Activated T-helper 1 cell treated with anti-CD3 and anti-CD28 coated beads, Interleukin-2, amount 50 U/mL, for 16 hours (primary cell): ENCODE results near the gene DDX5.
"Not testable (repeated sequence)": the region's sequence is repeated elsewhere in the genome, so short reads cannot be mapped to it uniquely, and the experiment has no call there.

Source experiments
- DNase-seq, 2 donors: peaks; one replicate each; pipeline ENCODE4 v3.0.0-alpha.2; 2020; ENCODE audit warnings: low read depth in 1 of 2, low spot score in 1 of 2

DDX5 gene

DNA sequence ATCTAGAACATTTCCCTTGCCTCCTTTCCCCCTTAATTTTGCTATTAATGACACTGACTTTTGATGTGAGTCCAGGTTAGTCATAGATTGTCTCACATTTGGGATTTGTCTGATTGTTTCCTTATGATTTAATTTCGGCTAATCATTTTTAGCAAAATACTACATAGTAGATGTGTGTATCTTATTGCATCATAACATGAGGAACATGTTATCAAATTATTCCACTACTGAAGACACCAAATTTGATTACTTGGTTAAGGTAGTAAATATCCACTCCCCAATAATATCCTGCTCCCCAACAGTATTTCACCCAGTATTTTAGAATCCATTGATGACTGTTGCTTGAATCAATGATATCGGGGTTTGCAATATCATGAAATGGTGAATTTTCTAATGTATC lies 12.0 kb downstream of the DDX5 start:
- no peak for DNase-seq

DNA sequence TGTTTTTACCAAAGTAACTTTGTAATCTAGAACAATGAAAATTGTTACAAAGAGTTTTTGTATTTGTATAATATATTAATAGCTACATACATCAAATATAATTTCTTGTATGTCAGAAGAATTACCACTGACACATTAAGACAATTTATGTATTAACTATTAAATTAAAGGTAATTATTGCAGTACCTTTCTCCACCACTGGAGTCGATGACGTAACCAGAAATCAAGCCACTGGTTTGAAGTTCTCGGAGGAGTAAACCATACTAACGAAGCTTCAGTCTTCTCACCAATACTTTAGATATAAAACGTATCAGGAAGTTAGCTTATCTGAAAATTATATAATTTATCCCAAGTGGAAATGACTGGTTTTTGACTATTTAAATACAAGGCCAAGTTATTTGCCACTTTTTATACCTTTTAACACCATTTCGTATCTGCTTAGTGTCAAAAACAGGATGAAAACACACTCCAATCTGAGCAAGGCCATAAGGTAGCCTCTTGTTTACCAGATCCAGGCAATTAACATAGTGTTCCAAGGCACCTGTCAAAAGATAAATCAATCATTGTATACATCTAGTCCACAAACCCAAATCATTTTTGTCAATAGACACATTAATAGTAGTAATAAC lies 13.5 kb downstream of the DDX5 start:
- DNase-seq, result no peak

DNA sequence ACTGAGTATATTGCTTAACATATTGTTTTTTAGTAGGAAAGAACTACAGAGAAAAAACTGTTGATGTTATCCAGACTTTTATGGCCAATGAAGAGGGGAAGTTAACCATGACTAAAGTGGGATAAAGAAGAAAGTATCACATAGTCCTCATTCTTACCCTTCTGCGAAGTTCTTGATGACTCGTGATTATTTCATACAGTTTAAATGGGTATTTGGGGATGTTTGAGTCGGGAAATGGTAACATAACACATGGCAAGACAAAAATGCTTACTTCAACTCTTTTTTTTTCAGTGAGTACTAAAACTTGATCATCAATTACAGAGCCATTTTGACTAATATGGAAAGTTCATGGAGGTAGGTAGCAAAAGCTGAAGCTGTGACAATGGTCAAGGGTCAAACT lies 14.1 kb downstream of the DDX5 start:
- no peak for DNase-seq

DNA sequence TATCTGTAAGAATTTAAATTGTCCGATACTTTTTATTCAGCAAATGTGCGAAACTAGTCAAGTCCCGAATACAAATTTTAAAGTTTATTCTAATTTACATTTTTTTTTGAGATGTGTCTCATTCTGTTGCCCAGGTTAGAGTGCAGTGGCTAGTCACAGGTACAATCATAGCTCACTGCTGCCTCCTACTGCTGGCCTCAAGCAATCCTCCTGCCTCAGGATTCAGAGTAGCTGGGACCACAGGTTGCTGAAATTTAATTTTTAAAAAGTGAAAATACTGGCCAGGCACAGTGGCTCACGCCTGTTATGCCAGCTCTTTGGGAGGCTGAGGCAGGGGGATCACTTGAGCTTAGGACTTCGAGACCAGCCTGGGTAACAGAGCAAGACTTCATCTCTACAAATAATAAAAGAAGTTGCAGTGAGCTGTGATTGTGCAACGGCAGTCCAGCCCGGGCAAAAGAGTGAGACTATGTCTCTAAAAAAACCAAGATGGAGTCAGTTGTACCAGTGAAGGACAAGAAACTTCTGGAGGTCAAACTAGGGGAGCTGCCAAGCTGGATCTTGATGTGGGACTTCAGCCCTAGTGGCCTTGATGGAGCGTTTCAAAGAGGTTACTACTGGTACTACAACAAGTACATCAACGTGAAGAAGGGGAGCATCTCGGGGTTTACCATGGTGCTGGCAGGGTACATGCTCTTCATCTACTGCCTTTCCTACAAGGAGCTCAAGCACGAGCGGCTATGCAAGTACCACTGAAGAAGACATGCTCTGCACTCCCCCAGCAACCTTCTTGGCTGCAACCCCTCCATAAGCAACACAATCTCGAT lies 14.8 kb downstream of the DDX5 start:
- DNase-seq, result no peak

DNA sequence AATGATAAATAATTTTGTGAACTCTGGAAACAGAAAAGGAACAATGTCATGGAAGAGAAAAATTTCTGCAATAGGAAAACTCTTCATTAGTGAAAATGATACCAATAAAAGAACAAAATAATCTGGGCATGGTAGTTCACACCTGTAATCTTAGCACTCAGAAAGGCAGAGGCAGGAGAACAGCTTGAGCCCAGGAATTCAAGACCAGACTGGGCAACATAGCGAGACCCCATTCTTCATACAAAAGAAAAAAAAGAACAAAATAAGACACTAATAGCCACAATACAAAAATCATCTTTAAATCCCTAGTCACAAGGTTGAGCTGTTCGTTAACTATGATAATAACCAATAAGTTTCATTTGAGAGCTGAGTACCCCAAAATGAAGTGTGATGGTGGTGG lies 17.8 kb downstream of the DDX5 start:
- no peak for DNase-seq

DNA sequence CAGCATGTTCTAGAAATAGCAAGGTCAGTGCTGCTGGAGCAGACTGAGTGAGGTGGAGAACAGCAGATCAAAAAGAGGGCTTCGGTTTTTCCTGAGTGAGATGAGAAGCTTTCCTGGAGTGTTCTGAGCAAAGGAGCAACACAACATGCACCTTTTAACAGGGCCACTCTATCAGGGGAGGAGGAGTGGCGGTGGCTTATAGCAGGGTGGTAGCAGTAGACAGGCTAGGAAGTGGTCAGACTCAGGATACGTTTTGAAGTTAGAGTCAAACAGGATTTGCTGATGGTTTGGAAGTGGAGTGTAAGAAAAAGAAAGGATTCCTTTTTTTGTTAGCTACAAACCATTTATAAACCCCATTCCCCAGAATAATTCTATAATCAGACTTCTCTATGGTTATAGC lies 21.7 kb downstream of the DDX5 start:
- no peak for DNase-seq

DNA sequence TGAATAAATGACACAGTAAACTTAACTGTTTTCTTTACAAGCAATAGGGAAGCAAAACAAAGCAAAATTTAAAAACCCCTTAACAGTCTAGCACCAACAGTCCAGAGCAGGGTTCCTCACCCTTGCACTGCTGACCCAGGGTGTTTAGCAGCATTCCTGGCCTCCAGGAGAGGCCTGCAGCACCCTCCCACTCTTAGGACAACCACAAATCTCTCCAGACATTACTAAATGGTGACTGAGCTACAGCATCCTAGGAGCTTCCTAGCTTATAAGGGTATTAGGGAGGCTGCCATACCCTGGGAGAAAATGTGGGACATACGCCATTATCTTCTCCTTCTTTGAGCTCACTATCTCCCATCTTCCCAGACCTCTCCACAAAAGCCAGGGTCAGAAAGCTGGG lies 25.1 kb downstream of the DDX5 start:
- DNase-seq, result no peak

DNA sequence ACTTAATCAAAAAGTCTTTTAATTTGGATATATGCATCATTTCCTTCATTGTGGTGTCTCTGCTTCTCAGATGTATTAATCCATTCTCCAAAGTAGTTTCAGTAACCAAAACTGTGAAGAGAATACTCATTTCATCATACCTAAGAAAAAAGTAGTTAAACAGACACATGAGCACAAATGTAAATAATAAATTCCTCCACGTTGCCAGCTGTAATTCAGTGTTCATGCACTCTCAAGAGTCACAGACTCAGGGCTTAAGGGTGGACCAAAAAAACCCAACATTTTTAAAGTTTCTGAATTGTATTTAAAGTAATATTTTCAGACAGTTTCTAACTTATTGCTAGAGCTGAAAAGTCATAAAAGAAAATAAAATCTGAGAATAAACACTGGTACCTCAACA lies 28.2 kb downstream of the DDX5 start:
- DNase-seq, result no peak

DNA sequence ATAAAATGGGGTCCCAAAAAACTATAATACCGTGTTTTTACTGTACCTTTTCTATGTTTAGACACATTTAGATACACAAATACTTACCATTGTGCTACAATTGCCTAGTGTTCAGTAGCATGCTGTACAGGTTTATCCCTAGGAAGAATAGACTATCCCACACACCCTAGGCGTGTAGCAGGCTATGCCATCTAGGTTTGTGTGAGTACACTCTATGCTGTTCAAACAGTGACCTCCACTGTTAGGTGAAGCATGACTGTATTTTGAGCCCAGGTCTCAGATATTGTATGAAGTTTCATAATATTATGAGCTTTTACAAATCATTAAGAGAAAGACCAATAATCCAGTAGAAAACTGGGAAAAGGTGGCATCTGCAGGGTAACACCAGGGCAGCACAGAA lies 33.5 kb downstream of the DDX5 start:
- DNase-seq, result no peak

DNA sequence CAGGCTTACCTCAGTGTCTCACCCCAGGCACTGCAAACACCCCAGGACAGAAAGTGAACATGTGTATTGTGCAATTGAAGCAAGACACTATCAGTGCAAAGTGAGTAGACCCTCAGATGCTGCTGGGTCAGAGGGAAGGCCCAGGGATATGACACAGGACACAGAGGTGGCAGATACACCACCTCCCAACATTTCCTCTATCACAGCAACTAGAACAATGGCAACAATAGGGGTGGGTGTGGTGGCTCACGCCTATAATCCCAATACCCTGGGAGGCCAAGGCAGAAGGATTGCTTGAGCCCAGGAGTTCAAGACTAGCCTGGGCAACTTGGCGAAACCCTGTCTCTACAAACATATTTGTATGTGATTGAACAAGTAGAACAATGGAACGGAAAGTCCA lies 34.6 kb downstream of the DDX5 start:
- DNase-seq, result no peak

DNA sequence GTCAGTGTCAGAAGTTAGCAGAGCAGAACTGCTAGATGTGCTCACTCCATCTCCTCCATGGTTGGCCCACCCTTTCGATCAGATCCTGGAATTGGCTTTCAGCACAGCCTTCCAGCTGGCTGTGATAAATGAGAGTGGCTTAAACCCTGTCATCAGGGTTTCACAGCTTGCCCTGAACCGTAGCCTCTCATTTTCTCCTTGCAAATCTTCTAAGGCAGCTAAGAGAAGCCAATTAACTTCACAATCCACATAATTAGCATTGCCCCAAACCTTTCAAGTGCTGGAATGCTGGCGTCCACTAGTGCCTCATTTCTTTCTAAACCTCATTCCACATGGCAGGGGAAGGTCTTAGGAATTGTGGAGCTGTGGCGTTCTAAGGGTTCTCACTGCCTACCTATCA lies 35.5 kb downstream of the DDX5 start:
- no peak for DNase-seq

DNA sequence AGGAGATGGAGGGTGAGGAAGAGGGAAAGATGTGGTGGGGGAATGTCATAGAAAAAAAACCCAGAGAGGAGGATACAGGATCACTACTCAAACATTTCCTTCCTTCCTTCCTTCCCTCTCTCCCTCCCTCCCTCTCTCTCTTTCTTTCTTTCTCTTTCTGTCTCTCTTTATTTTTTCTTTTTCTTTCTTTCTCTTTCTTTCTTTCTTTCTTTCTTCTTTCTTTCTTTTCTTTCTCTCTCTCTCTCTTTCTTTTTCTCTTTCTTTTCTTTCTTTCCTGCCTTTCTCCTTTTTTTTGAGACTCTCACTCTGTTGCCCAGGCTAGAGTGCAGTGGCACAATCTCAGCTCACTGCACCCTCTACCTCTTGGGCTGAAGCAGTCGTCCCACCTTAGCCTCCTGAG lies 39.3 kb downstream of the DDX5 start:
- not testable (repeated sequence) for DNase-seq

DNA sequence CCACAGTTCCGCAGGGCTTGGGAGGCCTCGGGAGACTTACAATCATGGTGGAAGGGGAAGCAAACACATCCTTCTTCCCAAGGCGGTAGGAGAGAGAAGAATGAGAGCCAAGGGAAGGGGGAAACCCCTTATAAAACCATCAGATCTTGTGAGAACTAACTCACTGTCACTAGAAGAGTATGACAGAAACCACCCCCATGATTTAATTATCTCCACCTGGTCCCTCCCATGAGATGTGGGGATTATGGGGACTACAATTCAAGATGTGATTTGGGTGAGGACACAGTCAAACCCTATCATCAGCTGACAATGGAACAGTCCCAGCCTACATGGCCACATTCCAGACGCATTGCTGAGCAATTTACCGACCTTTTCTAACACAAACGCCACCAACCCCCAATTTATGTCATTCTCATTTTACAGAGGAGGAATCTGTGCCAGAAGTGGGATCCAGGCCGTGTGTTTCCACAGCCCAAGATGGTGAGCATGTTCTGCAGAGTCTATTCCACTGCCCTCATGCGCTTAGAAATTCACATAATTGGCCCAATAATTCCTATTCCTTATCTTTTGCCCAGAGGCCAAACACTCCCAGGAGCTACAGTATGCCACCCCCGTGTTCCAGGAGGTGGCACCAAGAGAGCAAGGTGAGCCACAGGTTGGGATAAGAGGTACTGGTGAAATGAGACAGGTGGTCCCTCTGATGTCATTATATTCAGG lies 39.9 kb downstream of the DDX5 start:
- DNase-seq, result no peak

DNA sequence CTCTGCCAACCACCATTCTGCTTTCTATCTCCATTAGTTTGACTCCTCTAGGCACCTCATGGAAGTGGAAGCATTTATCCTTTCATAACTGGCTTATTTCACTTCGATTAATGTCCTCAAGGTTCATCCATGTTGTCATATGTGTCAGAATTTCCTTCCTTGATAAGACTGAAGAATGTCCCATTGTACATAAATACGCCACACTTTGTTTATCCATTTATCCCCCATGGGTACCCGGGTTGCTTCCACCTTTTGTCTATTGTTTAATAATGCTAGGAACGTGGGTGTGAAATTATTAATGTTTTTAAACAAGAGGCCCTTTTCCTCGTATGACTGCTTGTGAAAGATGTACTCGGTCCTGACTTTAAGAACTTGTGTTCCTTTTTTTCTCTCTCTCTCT lies 44.3 kb downstream of the DDX5 start:
- DNase-seq, result no peak

DNA sequence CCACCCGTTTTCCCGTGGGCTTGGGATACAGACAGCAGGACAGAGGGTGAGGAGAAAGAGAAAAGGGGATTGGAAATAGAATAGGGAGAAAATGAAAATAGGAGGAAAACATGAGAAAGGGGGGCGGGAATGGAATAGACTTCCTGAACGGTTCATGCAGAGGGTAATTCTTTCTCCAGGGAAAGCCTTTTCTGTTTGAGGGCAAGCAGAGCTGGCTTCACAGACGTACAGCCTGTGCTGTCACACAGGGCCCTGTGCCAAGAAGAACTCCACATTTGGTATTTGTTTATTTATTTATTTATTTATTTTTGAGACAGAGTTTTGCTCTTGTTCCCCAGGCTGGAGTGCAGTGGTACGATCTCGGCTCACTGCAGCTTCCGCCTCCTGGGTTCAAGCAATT lies 45.1 kb downstream of the DDX5 start:
- no peak for DNase-seq

DNA sequence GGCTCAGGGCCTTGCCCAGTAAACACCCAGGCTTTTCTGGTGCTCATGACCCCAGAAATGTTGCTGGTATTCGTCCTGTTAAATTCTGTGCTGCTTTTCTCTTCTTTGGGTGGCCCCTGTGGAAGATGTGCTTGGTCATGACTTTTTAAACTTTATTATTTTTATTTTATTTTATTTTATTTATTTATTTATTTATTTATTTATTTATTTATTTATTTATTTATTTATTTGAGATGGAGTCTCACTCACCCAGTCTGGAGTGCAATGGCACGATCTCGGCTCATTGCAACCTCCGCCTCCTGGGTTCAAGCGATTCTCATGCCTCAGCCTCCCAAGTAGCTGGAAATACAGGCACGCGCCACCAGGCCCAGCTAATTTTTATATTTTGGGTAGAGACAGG lies 46.3 kb downstream of the DDX5 start:
- DNase-seq, result not testable (repeated sequence)

DNA sequence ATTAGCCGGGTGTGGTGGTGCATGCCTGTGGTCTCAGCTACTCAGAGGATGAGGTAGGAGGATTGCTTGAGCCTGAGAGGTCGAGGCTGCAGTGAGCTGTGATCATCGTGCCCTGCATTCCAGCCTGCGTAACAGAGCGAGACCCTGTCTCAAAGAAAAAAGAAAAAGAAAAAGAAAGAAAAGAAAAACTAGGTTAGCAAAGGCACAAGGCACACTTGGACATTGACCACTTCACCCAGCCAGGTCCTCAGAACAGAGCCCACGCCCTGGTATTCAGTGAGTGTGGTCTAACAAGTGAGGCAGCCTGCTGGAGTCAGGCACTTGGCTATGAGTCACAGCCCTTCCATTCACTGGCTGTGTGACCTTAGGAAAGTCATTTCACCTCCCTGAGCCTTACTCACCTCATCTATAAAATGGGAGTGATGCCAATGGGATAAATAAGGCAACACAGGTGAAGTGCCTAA lies 46.8 kb downstream of the DDX5 start:
- DNase-seq, result no peak

DNA sequence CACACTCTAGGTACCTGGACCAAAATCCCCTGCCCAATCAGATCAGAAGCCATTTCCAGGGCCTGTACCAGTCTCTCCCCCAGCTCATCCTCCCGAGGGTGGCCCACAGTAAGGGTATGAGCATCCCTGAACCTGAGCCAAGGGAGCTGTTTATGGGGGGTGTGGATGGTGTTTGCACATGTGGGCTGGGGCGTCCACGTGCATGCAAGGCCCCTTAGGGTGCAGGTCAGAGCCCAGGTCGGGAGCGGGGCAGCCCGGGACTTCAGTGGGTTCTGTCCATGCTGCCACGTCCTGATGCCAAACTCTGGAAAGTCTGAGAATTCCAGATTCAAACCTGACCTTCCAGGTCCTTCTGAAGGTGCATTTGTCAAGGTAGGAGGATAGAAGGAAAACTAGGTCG lies 47.3 kb downstream of the DDX5 start:
- DNase-seq, result no peak

DNA sequence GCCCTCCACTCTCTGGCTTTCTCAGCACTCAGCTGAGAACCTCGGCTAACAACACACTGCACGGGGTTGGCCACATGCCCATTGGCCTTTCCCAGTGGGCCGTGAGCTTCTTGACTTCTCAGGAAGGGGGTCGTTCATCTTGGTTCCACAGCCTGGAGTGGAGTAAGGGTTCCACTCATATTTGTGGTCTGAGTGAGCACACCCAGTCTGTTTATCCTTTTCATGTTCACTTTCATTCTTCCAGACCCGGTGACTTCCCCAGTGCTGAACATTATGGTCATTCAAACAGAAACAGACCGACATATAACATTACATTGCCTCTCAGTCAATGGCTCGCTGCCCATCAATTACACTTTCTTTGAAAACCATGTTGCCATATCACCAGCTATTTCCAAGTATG lies 48.9 kb downstream of the DDX5 start:
- no peak for DNase-seq

DNA sequence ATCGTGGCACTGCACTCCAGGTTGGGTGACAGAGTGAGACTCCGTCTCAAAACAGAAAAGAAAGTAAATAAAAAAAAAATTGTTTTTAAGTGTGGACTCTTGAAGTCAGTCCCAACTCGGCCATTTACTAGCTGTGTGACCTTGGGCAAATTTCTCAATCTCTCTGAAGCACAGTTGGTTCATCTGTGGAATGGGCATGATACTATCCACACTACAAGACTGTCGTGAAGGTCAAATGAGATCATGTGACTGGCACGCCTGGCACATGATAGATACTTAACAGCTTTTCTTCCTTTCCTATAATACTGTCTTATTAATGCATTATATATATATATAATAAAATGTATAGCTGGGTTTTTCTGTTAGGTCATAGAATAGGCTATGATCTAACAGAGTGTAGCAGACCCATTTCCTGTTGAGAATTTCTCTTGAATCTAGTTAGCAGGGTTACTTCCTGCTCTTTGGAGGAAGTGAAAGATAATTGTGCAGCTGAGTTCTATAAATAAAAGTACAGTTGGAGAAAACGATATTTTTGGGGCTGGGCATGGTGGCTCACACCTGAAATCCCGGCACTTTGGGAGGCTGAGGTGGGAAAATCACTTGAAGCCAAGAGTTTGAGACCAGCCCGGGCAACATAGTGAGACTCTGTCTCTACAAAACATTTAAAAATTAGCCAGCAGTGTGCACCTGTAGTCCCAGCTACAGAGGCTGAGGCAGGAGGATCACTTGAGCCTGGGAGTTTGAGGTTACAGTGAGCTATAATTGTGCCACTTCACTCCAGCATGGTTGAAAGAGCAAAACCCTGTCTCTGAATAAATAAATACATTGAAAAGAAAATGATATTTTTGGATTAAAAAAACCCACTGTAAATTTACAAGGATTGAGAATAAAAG lies 49.9 kb downstream of the DDX5 start:
- no peak for DNase-seq

DNA sequence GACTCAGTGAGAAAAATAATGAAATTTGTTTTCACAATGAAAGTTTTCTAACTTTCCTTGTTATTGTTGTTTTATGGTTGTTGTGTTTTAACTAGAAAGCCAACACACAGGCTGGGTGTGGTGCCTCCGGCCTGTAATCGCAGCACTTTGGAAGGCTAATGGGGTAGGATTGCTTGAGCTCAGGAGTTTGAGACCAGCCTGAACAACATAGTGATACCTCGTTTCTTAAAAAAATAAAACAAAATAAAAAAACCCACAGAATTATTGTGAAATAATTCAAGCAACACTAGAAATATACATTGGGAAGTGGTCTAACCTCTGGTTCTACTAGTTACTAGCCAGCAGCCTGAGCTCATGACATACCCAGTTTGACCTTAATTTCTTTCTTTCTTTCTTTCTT lies 56.5 kb downstream of the DDX5 start:
- no peak for DNase-seq
